Measurements from ENCODE around the gene MYL7. TPM values are rescaled to one million over a fixed set of nuclear protein-coding genes. Genes with fewer than 3 reads are reported as not detected.

MYL7 gene
- total RNA-seq, 1 experiment from 2014 or later: 5.7 TPM

DNA sequence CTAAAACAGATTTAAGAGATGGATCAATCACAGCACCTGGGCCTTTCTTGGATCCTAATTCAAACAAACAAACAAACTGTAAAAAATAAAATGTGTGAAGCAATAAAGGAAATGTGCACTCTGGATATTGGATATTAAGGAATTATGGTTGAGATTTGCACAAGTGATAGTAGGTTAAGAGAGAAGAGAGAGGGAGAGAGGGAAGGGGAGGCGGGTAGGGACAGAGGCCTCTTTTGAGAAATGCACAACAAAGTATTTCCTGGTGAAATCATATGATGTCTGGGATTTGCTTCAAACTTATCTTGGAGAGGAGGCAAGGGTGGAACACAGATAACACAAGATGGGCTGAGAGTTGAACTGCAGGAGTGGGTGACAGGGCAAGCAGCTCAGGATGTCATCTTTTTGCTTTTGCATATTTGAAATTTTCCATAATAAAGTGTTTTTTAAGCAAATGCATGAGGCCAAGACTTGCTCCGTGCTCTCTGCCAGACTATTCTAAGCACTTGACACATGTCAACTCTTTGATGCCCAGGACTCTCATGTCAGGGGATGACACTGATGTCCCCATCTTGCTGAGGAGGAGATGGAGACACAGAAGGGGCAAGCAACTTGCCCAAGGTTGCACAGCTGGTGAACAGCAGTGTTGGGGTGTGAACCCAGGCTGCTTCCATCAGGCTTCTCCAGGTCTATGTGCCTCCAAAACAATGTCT is 46.1 kb downstream of the MYL7 start:
- Histone ChIP-seq H2BK12ac (ENCODE audit: insufficient read length, low read depth, low read length) (no peak overlapping the region), H3K14ac (ENCODE audit: insufficient read depth, low read length) (no peak overlapping the region), H3K79me2 (ENCODE audit: insufficient read depth, low read length) (no peaks in the 10 kb centered on the region), H2BK120ac (ENCODE audit: low read depth, low read length, poor library complexity, severe bottlenecking) (no peak overlapping the region), H3K23me2 (ENCODE audit: insufficient read length, low read depth, low read length, poor library complexity, severe bottlenecking) (no peaks in the 10 kb centered on the region), H4K20me1 (ENCODE audit: control insufficient read depth, insufficient read depth, insufficient read length) (no peaks in the 10 kb centered on the region), H3K4ac (ENCODE audit: low read depth, low read length) (no peak overlapping the region), H4K5ac (ENCODE audit: insufficient read length, low read depth, low read length) (no peak overlapping the region), H3K79me1 (ENCODE audit: insufficient read depth, low read depth, low read length, poor library complexity, severe bottlenecking) (no peaks in the 10 kb centered on the region), H3K27ac (ENCODE audit: insufficient read length, low read depth, low read length) (no peak overlapping the region), H3K4me2 (ENCODE audit: insufficient read depth, insufficient read length, low read length) (no peak overlapping the region), H2BK20ac (ENCODE audit: low read depth, low read length, poor library complexity, severe bottlenecking) (no peak overlapping the region), H3K9ac (ENCODE audit: extremely low read depth, insufficient read length, low read length) (no peak overlapping the region), H3K23ac (ENCODE audit: insufficient read length, low read depth, low read length) (no peak overlapping the region), H3K18ac (ENCODE audit: insufficient read length, low read depth, low read length) (no peak overlapping the region), H2AFZ (ENCODE audit: low read length) (no peak overlapping the region), H4K8ac (replicated peaks; ENCODE audit: insufficient read length, low read depth, low read length) (no peak overlapping the region), H3K27me3 (ENCODE audit: insufficient read depth, low read length) (no peaks in the 10 kb centered on the region), H3K4me1 (ENCODE audit: insufficient read depth, low read length) (no peaks in the 10 kb centered on the region), H3K56ac (ENCODE audit: insufficient read length, low read depth, low read length) (no peak overlapping the region), H4K91ac (ENCODE audit: insufficient read length, low read depth, low read length) (no peak overlapping the region), H3T11ph (ENCODE audit: low read length) (no peak overlapping the region), H2BK15ac (ENCODE audit: low read depth, low read length) (no peak overlapping the region), H3K9me3 (ENCODE audit: control insufficient read depth, low read depth, low read length) (no peaks in the 10 kb centered on the region), H2AK5ac (ENCODE audit: insufficient read length, low read length) (no peak overlapping the region), H2BK5ac (ENCODE audit: insufficient read length, low read length) (no peak overlapping the region)
- DNase-seq: no peak
- no peak overlapping the region; a peak in 1 of 5 replicates for H3K4me3 Mint-ChIP-seq
- TF ChIP-seq, protein P1, sequence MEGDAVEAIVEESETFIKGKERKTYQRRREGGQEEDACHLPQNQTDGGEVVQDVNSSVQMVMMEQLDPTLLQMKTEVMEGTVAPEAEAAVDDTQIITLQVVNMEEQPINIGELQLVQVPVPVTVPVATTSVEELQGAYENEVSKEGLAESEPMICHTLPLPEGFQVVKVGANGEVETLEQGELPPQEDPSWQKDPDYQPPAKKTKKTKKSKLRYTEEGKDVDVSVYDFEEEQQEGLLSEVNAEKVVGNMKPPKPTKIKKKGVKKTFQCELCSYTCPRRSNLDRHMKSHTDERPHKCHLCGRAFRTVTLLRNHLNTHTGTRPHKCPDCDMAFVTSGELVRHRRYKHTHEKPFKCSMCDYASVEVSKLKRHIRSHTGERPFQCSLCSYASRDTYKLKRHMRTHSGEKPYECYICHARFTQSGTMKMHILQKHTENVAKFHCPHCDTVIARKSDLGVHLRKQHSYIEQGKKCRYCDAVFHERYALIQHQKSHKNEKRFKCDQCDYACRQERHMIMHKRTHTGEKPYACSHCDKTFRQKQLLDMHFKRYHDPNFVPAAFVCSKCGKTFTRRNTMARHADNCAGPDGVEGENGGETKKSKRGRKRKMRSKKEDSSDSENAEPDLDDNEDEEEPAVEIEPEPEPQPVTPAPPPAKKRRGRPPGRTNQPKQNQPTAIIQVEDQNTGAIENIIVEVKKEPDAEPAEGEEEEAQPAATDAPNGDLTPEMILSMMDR (conservative IDR thresholded peaks at IDR 0.05): no peak
- H3K27ac Mint-ChIP-seq: no peak overlapping the region
- H3K4me1 Mint-ChIP-seq: peaks cover 0 to 8% of the 10 kb centered on the region in 2 experiments; a peak in 2 of 4 replicates
- no peaks in the 10 kb centered on the region for H3K36me3 Mint-ChIP-seq (ENCODE audit: insufficient read depth in 1 of 3, low read depth in 3 of 3)
- peaks cover 32% of the 10 kb centered on the region for H3K27me3 Mint-ChIP-seq (ENCODE audit: low read depth)
- WGBS (ENCODE audit: extremely low coverage, insufficient read length, low lambda C conversion rate): no CpG with 5 or more reads among the region's 2 CpGs
- no peaks in the 10 kb centered on the region; a peak in 1 of 5 replicates for H3K9me3 Mint-ChIP-seq

Data from H9 (cell line).